ENCODE results near the gene FAM83G.

The FAM83G gene

GRCh38 chr17:19020016-19020415, 15.5 kb upstream of the FAM83G start:
- TF ChIP-seq GLIS3 (CRISPR knock-in tag; IDR thresholded peaks at IDR 0.05): no peak
- no peak for TF ChIP-seq CREB5 (CRISPR knock-in tag; IDR thresholded peaks at IDR 0.05; ENCODE audit: low read depth)
- TF ChIP-seq CSRNP3 (CRISPR knock-in tag; IDR thresholded peaks at IDR 0.05): no peak
- TF ChIP-seq PATZ1 (CRISPR knock-in tag; IDR thresholded peaks at IDR 0.05; ENCODE audit: borderline replicate concordance): no peak
- no peak for TF ChIP-seq TOX (CRISPR knock-in tag; IDR thresholded peaks at IDR 0.05; ENCODE audit: borderline replicate concordance)
- no peak for TF ChIP-seq ZNF8 (CRISPR knock-in tag; IDR thresholded peaks at IDR 0.05)
- TF ChIP-seq ZC3H10 (CRISPR knock-in tag; IDR thresholded peaks at IDR 0.05): no peak
- TF ChIP-seq CSDC2 (CRISPR knock-in tag; IDR thresholded peaks at IDR 0.05): no peak
- ATAC-seq: no peak

GRCh38 chr17:19019041-19019941, 14.7 kb upstream of the FAM83G start:
- no peak for ATAC-seq
- no peak for TF ChIP-seq ZFP3 (CRISPR knock-in tag; IDR thresholded peaks at IDR 0.05)
- no peak for TF ChIP-seq TCF4 (CRISPR knock-in tag; IDR thresholded peaks at IDR 0.05; ENCODE audit: borderline replicate concordance)
- no peak for TF ChIP-seq ZNF70 (CRISPR knock-in tag; IDR thresholded peaks at IDR 0.05)
- TF ChIP-seq BACH2 (CRISPR knock-in tag; IDR thresholded peaks at IDR 0.05; ENCODE audit: borderline replicate concordance): no peak
- no peak for TF ChIP-seq ARNTL (CRISPR knock-in tag; IDR thresholded peaks at IDR 0.05; ENCODE audit: borderline replicate concordance, low read depth)
- no peak for TF ChIP-seq ZC3H10 (CRISPR knock-in tag; IDR thresholded peaks at IDR 0.05)
- TF ChIP-seq SNAI2 (CRISPR knock-in tag; IDR thresholded peaks at IDR 0.05): no peak
- TF ChIP-seq CSRNP3 (CRISPR knock-in tag; IDR thresholded peaks at IDR 0.05): no peak
- TF ChIP-seq ZNF8 (CRISPR knock-in tag; IDR thresholded peaks at IDR 0.05): no peak

- TF ChIP-seq ZFP30 (CRISPR knock-in tag; IDR thresholded peaks at IDR 0.05) (no peak), PPARA (CRISPR knock-in tag; IDR thresholded peaks at IDR 0.05; ENCODE audit: borderline replicate concordance) (no peak), ZC3H10 (CRISPR knock-in tag; IDR thresholded peaks at IDR 0.05) (no peak), PATZ1 (CRISPR knock-in tag; IDR thresholded peaks at IDR 0.05; ENCODE audit: borderline replicate concordance) (no peak), BACH2 (CRISPR knock-in tag; IDR thresholded peaks at IDR 0.05; ENCODE audit: borderline replicate concordance) (no peak), OSR1 (CRISPR knock-in tag; IDR thresholded peaks at IDR 0.05) (no peak), ZNF565 (CRISPR knock-in tag; conservative IDR thresholded peaks at IDR 0.05; ENCODE audit: low read depth) (no peak), ARNTL (CRISPR knock-in tag; IDR thresholded peaks at IDR 0.05; ENCODE audit: borderline replicate concordance, low read depth) (no peak), CSDC2 (CRISPR knock-in tag; IDR thresholded peaks at IDR 0.05) (no peak), ZNF8 (CRISPR knock-in tag; IDR thresholded peaks at IDR 0.05) (no peak), ZNF70 (CRISPR knock-in tag; IDR thresholded peaks at IDR 0.05) (no peak), TSHZ2 (CRISPR knock-in tag; IDR thresholded peaks at IDR 0.05) (no peak), CREB5 (CRISPR knock-in tag; IDR thresholded peaks at IDR 0.05; ENCODE audit: low read depth) (no peak), ZFP3 (CRISPR knock-in tag; IDR thresholded peaks at IDR 0.05) (no peak), SNAI2 (CRISPR knock-in tag; IDR thresholded peaks at IDR 0.05) (no peak), TOX (CRISPR knock-in tag; IDR thresholded peaks at IDR 0.05; ENCODE audit: borderline replicate concordance) (no peak)
- ATAC-seq: no peak
Measured at GRCh38 chr17:19018600-19018950, 14.0 kb upstream of the FAM83G start.

Measured in SK-N-SH treated with all-trans-retinoic acid at 6 μM for 48 hours (cell line).